Measurements from ENCODE around the gene SLC26A1.

SLC26A1 gene

GRCh38 chr4:1003271-1004070, 10.3 kb upstream of the SLC26A1 start:
- Histone ChIP-seq H3K4me3 (replicated peaks; ENCODE audit: low read depth, low read length) (no peak overlapping the region), H3K27me3 (replicated peaks; ENCODE audit: control insufficient read depth, insufficient read depth, low read length) (peaks cover 3% of the 10 kb centered on the region), H3K36me3 (ENCODE audit: control insufficient read depth, insufficient read depth, low read length) (no peaks in the 10 kb centered on the region)
- TF ChIP-seq CTCF (IDR thresholded peaks at IDR 0.05; ENCODE audit: insufficient read depth, low read length, poor library complexity, severe bottlenecking) = no peak
- DNase-seq (ENCODE audit: extremely low read depth, insufficient read length) = no peak

- peaks cover 5% of the 10 kb centered on the region for H3K27me3 ChIP-seq (replicated peaks; ENCODE audit: control insufficient read depth, insufficient read depth, low read length)
- no peak for DNase-seq (ENCODE audit: extremely low read depth, insufficient read length)
- TF ChIP-seq CTCF (IDR thresholded peaks at IDR 0.05; ENCODE audit: insufficient read depth, low read length, poor library complexity, severe bottlenecking) = no peak
Measured at GRCh38 chr4:1002631-1003251, 9.5 kb upstream of the SLC26A1 start.

GRCh38 chr4:1002131-1002630, 9.0 kb upstream of the SLC26A1 start:
- H3K27me3 ChIP-seq (replicated peaks; ENCODE audit: control insufficient read depth, insufficient read depth, low read length) = peaks cover 5% of the 10 kb centered on the region
- no peak for DNase-seq (ENCODE audit: extremely low read depth, insufficient read length)
- no peak overlapping the region for H3K4me3 ChIP-seq (replicated peaks; ENCODE audit: low read depth, low read length)
- TF ChIP-seq CTCF (IDR thresholded peaks at IDR 0.05; ENCODE audit: insufficient read depth, low read length, poor library complexity, severe bottlenecking) = no peak
- no peaks in the 10 kb centered on the region for H3K36me3 ChIP-seq (ENCODE audit: control insufficient read depth, insufficient read depth, low read length)

More at GRCh38 chr4:1002631-1003251, 9.5 kb upstream of the SLC26A1 start:
- H3K4me3 ChIP-seq (replicated peaks; ENCODE audit: low read depth, low read length) = no peak overlapping the region
- H3K36me3 ChIP-seq (ENCODE audit: control insufficient read depth, insufficient read depth, low read length) = no peaks in the 10 kb centered on the region

GRCh38 chr4:1001561-1002130, 8.4 kb upstream of the SLC26A1 start:
- H3K36me3 ChIP-seq (ENCODE audit: control insufficient read depth, insufficient read depth, low read length) = no peaks in the 10 kb centered on the region
- no peak for DNase-seq (ENCODE audit: extremely low read depth, insufficient read length)
- TF ChIP-seq CTCF (IDR thresholded peaks at IDR 0.05; ENCODE audit: insufficient read depth, low read length, poor library complexity, severe bottlenecking) = no peak
- no peak overlapping the region for H3K4me3 ChIP-seq (replicated peaks; ENCODE audit: low read depth, low read length)
- peaks cover 5% of the 10 kb centered on the region for H3K27me3 ChIP-seq (replicated peaks; ENCODE audit: control insufficient read depth, insufficient read depth, low read length)

GRCh38 chr4:1000686-1001260, 7.6 kb upstream of the SLC26A1 start:
- Histone ChIP-seq H3K36me3 (ENCODE audit: control insufficient read depth, insufficient read depth, low read length) (no peaks in the 10 kb centered on the region), H3K27me3 (replicated peaks; ENCODE audit: control insufficient read depth, insufficient read depth, low read length) (peaks cover 5% of the 10 kb centered on the region)

More at GRCh38 chr4:1000686-1001260, 7.6 kb upstream of the SLC26A1 start:
- TF ChIP-seq CTCF (IDR thresholded peaks at IDR 0.05; ENCODE audit: insufficient read depth, low read length, poor library complexity, severe bottlenecking) = no peak
- no peak overlapping the region for H3K4me3 ChIP-seq (replicated peaks; ENCODE audit: low read depth, low read length)
- DNase-seq (ENCODE audit: extremely low read depth, insufficient read length) = no peak

Measured in GM06990 (cell line).